Measurements from ENCODE around the gene HK1. TPM values are rescaled to one million over a fixed set of nuclear protein-coding genes. Genes with fewer than 3 reads are reported as not detected.

The HK1 gene
- total RNA-seq, 6 experiments from 2014 or later, result 149 to 158 (median 155) TPM

DNA sequence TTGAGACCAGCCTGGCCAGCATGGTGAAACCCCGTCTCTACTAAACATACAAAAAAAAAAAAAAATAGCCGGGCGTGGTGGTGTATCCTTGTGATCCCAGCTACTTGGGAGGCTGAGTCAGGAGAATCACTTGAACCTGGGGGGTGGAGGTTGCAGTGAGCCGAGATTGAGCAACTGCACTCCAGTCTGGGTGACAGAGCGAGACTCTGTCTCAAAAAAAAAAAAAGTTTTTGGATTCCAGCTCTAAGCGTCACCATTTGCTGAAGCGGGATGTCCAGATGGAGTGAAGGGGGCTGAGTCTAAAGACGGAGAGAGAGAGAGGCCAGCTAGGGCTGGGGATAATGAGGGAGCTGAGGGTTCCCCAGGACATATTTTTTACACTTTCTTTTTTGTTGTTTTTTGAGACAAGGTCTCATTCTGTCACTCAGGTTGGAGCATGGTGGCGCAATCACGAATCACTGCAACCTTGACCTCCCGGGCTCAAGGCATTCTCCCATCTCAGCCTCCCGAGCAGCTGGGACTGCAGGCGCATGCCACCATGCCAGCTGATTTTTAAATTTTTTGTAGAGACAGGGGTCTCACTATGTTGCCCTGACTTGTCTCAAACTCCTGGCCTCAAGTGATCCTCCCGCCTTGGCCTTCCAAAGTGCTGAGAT is 9.4 kb upstream of the HK1 start:
- Mint-ChIP-seq H3K27me3 (ENCODE audit: insufficient read depth) (peaks cover 33% of the 10 kb centered on the region), H3K4me3 (no peak overlapping the region), H3K36me3 (ENCODE audit: low read depth) (peaks cover 8% of the 10 kb centered on the region; the same call in 1 of the 2 replicates), H3K27ac (no peak overlapping the region), H3K9me3 (peaks cover 23% of the 10 kb centered on the region), H3K4me1 (ENCODE audit: low read depth) (no peaks in the 10 kb centered on the region; the same call in 1 of the 2 replicates)
- TF ChIP-seq, protein P1, sequence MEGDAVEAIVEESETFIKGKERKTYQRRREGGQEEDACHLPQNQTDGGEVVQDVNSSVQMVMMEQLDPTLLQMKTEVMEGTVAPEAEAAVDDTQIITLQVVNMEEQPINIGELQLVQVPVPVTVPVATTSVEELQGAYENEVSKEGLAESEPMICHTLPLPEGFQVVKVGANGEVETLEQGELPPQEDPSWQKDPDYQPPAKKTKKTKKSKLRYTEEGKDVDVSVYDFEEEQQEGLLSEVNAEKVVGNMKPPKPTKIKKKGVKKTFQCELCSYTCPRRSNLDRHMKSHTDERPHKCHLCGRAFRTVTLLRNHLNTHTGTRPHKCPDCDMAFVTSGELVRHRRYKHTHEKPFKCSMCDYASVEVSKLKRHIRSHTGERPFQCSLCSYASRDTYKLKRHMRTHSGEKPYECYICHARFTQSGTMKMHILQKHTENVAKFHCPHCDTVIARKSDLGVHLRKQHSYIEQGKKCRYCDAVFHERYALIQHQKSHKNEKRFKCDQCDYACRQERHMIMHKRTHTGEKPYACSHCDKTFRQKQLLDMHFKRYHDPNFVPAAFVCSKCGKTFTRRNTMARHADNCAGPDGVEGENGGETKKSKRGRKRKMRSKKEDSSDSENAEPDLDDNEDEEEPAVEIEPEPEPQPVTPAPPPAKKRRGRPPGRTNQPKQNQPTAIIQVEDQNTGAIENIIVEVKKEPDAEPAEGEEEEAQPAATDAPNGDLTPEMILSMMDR (IDR thresholded peaks at IDR 0.05), result no peak
- DNase-seq, result no peak

DNA sequence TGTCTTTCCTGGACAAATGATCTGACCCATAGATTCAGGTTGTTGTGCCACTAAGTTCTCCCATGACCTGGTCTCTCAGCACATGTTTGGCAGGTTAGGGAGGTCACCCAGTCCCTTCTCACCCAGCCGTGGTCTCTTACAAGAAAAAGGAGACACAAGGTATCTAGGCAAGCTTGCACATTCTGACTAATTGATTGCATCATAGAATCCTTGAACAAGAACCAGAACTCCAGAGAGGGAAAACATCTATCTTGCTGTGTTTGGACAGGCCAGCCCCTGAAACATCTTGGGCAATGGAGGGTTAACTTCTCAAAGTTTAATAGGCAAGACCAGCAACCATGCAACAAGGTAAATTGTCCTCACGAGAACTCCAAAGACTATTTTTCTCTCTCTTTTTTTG is 8.5 kb upstream of the HK1 start:
- H3K27ac Mint-ChIP-seq, result no peak overlapping the region
- H3K9me3 Mint-ChIP-seq, result peaks cover 24% of the 10 kb centered on the region
- DNase-seq, result no peak
- peaks cover 8% of the 10 kb centered on the region; the same call in 1 of the 2 replicates for H3K36me3 Mint-ChIP-seq (ENCODE audit: low read depth)
- no peaks in the 10 kb centered on the region; the same call in 1 of the 2 replicates for H3K4me1 Mint-ChIP-seq (ENCODE audit: low read depth)
- no peak overlapping the region for H3K4me3 Mint-ChIP-seq
- TF ChIP-seq, protein P1 (IDR thresholded peaks at IDR 0.05), result no peak
- peaks cover 28% of the 10 kb centered on the region for H3K27me3 Mint-ChIP-seq (ENCODE audit: insufficient read depth)

DNA sequence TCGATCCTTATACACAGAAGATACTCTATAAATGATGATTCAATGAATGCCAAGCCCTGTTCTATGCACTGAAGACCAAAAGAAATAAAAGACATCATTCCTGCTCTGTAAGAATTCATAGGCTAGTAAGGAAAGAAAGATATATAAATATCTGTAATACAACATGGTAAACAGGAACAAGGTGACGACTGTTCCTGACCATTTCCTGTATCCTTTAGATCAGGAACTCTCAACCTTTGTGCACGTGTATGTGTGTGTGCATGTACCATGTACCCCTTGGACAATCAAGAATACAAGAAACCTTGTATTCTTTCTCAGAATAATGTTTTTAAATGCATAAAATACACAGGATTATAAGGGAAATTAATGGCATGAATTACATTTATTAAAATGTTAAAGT is 7.3 kb upstream of the HK1 start:
- Mint-ChIP-seq H3K4me1 (ENCODE audit: low read depth) (no peaks in the 10 kb centered on the region; the same call in 1 of the 2 replicates), H3K27ac (no peak overlapping the region), H3K36me3 (ENCODE audit: low read depth) (peaks cover 8% of the 10 kb centered on the region; the same call in 1 of the 2 replicates), H3K27me3 (ENCODE audit: insufficient read depth) (peaks cover 16% of the 10 kb centered on the region), H3K4me3 (no peak overlapping the region), H3K9me3 (peaks cover 24% of the 10 kb centered on the region)
- no peak for DNase-seq
- TF ChIP-seq, protein P1 (IDR thresholded peaks at IDR 0.05), result no peak

DNA sequence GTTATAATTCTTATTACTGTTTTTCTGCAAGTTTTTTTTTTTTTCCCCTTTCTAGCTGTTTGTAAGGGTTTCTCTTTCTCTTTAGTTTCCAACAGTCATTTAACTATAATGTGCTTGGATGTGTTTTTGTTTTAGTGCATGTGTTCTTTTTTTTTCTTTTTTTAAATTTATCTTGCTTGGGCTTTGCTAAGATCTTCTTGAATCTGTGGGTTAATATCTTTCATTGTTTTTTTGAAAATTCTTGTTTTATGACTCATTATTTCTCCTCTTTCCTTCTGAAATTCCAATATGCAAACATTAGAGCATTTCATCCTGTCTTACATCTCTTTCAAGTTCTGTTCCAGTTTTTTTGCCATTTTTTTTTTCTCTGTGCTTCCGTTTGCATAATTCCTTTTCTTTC is 5.7 kb upstream of the HK1 start:
- Mint-ChIP-seq H3K4me3 (no peak overlapping the region), H3K27me3 (ENCODE audit: insufficient read depth) (peaks cover 14% of the 10 kb centered on the region), H3K4me1 (ENCODE audit: low read depth) (no peaks in the 10 kb centered on the region; the same call in 1 of the 2 replicates), H3K36me3 (ENCODE audit: low read depth) (peaks cover 8% of the 10 kb centered on the region; the same call in 1 of the 2 replicates), H3K27ac (no peak overlapping the region), H3K9me3 (peaks cover 24% of the 10 kb centered on the region)
- TF ChIP-seq, protein P1 (IDR thresholded peaks at IDR 0.05), result no peak
- no peak for DNase-seq

DNA sequence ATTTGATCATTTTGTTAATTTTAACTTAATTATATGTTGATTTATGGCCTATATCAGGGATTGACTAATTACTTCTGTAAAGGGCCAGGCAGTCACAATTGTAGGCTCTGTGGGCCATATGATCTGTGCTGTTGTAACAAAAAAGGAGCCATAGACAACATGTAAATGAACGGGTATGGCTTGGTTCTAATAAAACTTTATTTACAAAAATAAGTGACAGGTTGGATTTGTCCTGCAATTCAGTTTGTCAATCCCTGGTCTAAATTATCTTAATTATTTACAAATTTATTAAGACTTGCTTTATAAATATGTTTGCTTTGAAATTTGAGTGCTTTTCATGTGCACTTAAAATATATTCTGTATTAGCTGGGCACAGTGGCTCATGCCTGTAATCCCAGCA is 2.9 kb upstream of the HK1 start:
- TF ChIP-seq, protein P1 (IDR thresholded peaks at IDR 0.05), result no peak
- peaks cover 1% of the 10 kb centered on the region; the same call in 1 of the 2 replicates for H3K27me3 Mint-ChIP-seq (ENCODE audit: insufficient read depth)
- H3K4me3 Mint-ChIP-seq, result no peak overlapping the region
- peaks cover 24% of the 10 kb centered on the region for H3K9me3 Mint-ChIP-seq
- no peak overlapping the region for H3K27ac Mint-ChIP-seq
- H3K4me1 Mint-ChIP-seq (ENCODE audit: low read depth), result peaks cover 8% of the 10 kb centered on the region
- no peak for DNase-seq
- peaks cover 8% of the 10 kb centered on the region; the same call in 1 of the 2 replicates for H3K36me3 Mint-ChIP-seq (ENCODE audit: low read depth)

Measured in HFFc6 (cell line).